Measurements from ENCODE around the gene SCGB3A1. TPM values are rescaled to one million over a fixed set of nuclear protein-coding genes. Genes with fewer than 3 reads are reported as not detected.

The SCGB3A1 gene
- total and polyA plus RNA-seq, 2 of the 4 experiments (the other 2 are of a cell fraction) = not detected

- ChIA-PET POLR2A (ENCODE audit: unreplicated experiment) (no interaction called here), CTCF (no interaction called here)
- intact Hi-C loops (cut with micrococcal nuclease) (no loop called here), dilution Hi-C loops (cut with HindIII; ENCODE audit: low sequenced_read_pairs, unreplicated experiment) (no loop called here), in situ Hi-C loops (cut with MboI; ENCODE audit: low sequenced_read_pairs) (no loop called here)
- no peak overlapping the region for H3K14ac ChIP-seq (replicated peaks; ENCODE audit: low read depth, low read length)
- no peak overlapping the region for H2AK5ac ChIP-seq (ENCODE audit: low read depth, low read length)
- no peaks in the 10 kb centered on the region for H3K9me3 ChIP-seq (ENCODE audit: control insufficient read depth, insufficient read depth, low read length)
- H3K18ac ChIP-seq (ENCODE audit: low read depth, low read length) = no peak overlapping the region
- no peak overlapping the region for H4K5ac ChIP-seq (ENCODE audit: low read depth, low read length)
- H3K4me1 ChIP-seq (ENCODE audit: control insufficient read depth, insufficient read depth, low read length) = no peaks in the 10 kb centered on the region
- no peak overlapping the region for H3K4ac ChIP-seq (ENCODE audit: low read depth, low read length)
- H3K4me3 ChIP-seq (ENCODE audit: insufficient read depth, low read depth, low read length) = no peak overlapping the region
- no peak overlapping the region for H3K56ac ChIP-seq (ENCODE audit: extremely low read depth, insufficient read depth, low read length)
- BruUV-seq (replicated peaks) = no TSS peak
- H2BK15ac ChIP-seq (ENCODE audit: low read depth, low read length) = no peak overlapping the region
- DNase-seq (no peak), ATAC-seq (ENCODE audit: low read depth) (no peak)
- H3K9me1 ChIP-seq (ENCODE audit: insufficient read depth, low read length) = no peaks in the 10 kb centered on the region
- no peak overlapping the region for H2AK9ac ChIP-seq (replicated peaks; ENCODE audit: low read depth, low read length, poor library complexity)
- no peaks in the 10 kb centered on the region for H3K27me3 ChIP-seq (ENCODE audit: control insufficient read depth, insufficient read depth, low read length)
- no peak for TF ChIP-seq CHD1 (IDR thresholded peaks at IDR 0.05; ENCODE audit: low read depth, low read length)
- H3K27ac ChIP-seq (ENCODE audit: insufficient read depth, low read length) = no peak overlapping the region
- H3K36me3 ChIP-seq (ENCODE audit: control insufficient read depth, insufficient read depth, low read length) = peaks cover 4% of the 10 kb centered on the region
- no peak overlapping the region for H3K23ac ChIP-seq (ENCODE audit: low read depth, low read length)
- H2BK5ac ChIP-seq (ENCODE audit: low read depth, low read length, poor library complexity, severe bottlenecking) = no peak overlapping the region
- no peak overlapping the region for H3K9ac ChIP-seq (ENCODE audit: low read depth, low read length)
- no peaks in the 10 kb centered on the region; the same call in 1 of the 2 replicates for H4K20me1 ChIP-seq (ENCODE audit: insufficient read depth, low read length)
- no peak overlapping the region for H2BK120ac ChIP-seq (ENCODE audit: low read depth, low read length)
- H2AFZ ChIP-seq (replicated peaks; ENCODE audit: low read length, poor library complexity) = no peak overlapping the region
- no peak overlapping the region for H4K91ac ChIP-seq (ENCODE audit: insufficient read depth, low read depth, low read length)
- 100% methylated on average over 1 of the region's 6 CpGs; no CpG with 5 or more reads in 1 of the 2 experiments for WGBS, 2 experiments (ENCODE audit: extremely low coverage in 2 of 2, insufficient read length in 1 of 2)
- no peak overlapping the region for H2BK20ac ChIP-seq (ENCODE audit: low read depth, low read length)
- H4K8ac ChIP-seq (ENCODE audit: low read depth in 2 of 2, low read length in 2 of 2) = no peak overlapping the region
- H3K4me2 ChIP-seq (ENCODE audit: low read depth, low read length) = no peak overlapping the region
- H3K79me1 ChIP-seq (ENCODE audit: low read depth in 1 of 2, low read length in 2 of 2) = 0 out of 4 replicates have a peak, but pooled peaks cover 0 to 3% of the 10 kb centered on the region in 2 experiments
Measured at GRCh38 chr5:180580681-180581080, 10.6 kb downstream of the SCGB3A1 start.
